Liver (tissue), 9 donors: ENCODE measurements around the gene DSC2. TPM values are rescaled to one million over a fixed set of nuclear protein-coding genes. Genes with fewer than 3 reads are reported as not detected.

Experiments used
- DNase-seq: peaks from one replicate; pipeline ENCODE4 v3.0.0-alpha.2; 2017; ENCODE audit warnings: low spot score
- H3K27ac ChIP-seq, 2 donors: one replicate each; pipeline ENCODE4 v1.7.0; 2013; ENCODE audit warnings: inconsistent platforms in 2 of 2, low read length in 2 of 2, control low read depth in 1 of 2, low read depth in 1 of 2, mild to moderate bottlenecking in 1 of 2
- H3K27me3 ChIP-seq, 4 donors: one replicate each; pipeline versions ENCODE4 v1.6.1 to v1.7.0; 2013; ENCODE audit warnings: low read length in 3 of 4, inconsistent platforms in 1 of 4, mild to moderate bottlenecking in 1 of 4, moderate library complexity in 1 of 4; ENCODE audit not compliant: control insufficient read depth in 4 of 4, insufficient read depth in 4 of 4
- H3K36me3 ChIP-seq, 4 donors: one replicate each; pipeline versions ENCODE4 v1.6.1 to v1.7.0; 2013; ENCODE audit warnings: low read length in 3 of 4, mild to moderate bottlenecking in 3 of 4, low read depth in 1 of 4, moderate library complexity in 1 of 4; ENCODE audit not compliant: control insufficient read depth in 4 of 4, insufficient read depth in 3 of 4
- H3K4me1 ChIP-seq, 4 donors: one replicate each; pipeline versions ENCODE4 v1.6.1 to v1.7.0; 2013; ENCODE audit warnings: low read length in 3 of 4, mild to moderate bottlenecking in 3 of 4, moderate library complexity in 1 of 4; ENCODE audit not compliant: control insufficient read depth in 4 of 4, insufficient read depth in 4 of 4
- H3K4me3 ChIP-seq, 3 donors: one replicate each; pipeline versions ENCODE4 v1.6.1 to v1.7.0; 2013; ENCODE audit warnings: low read length in 3 of 3, control low read depth in 1 of 3, low read depth in 1 of 3, mild to moderate bottlenecking in 1 of 3
- H3K9ac ChIP-seq, 2 donors: one replicate each; pipeline ENCODE4 v1.7.0; 2013; ENCODE audit warnings: low read length in 2 of 2, mild to moderate bottlenecking in 2 of 2, moderate library complexity in 2 of 2, control low read depth in 1 of 2, low read depth in 1 of 2
- H3K9me3 ChIP-seq, 4 donors: one replicate each; pipeline versions ENCODE4 v1.6.1 to v1.7.0; 2013; ENCODE audit warnings: low read length in 3 of 4; ENCODE audit not compliant: control insufficient read depth in 4 of 4
- ATF3 ChIP-seq: IDR thresholded peaks from 2 replicates; pipeline ENCODE4 v1.6.1; 2016; ENCODE audit warnings: antibody characterized with exemption
- CTCF ChIP-seq: fragments of 150-350 bp; IDR thresholded peaks from 2 replicates; pipeline ENCODE4 v1.5.1; 2017; ENCODE audit warnings: improper control_type of control experiment, low read depth, low read length; ENCODE audit not compliant: missing input control
- EGR1 ChIP-seq, 2 donors: IDR thresholded peaks; 2 replicates each; pipeline ENCODE4 v1.6.1; 2016 to 2018; ENCODE audit warnings: antibody characterized with exemption in 2 of 2, low read depth in 2 of 2
- FOXA1 ChIP-seq: IDR thresholded peaks from 2 replicates; pipeline ENCODE4 v1.6.1; 2016; ENCODE audit warnings: antibody characterized with exemption
- FOXA2 ChIP-seq: IDR thresholded peaks from 2 replicates; pipeline ENCODE4 v1.6.1; 2016; ENCODE audit warnings: antibody characterized with exemption
- GABPA ChIP-seq, 2 donors: IDR thresholded peaks in 1 of 2; conservative IDR thresholded peaks in 1 of 2; 2 replicates each; pipeline ENCODE4 v1.6.1; 2016; ENCODE audit warnings: antibody characterized with exemption in 2 of 2, mild to moderate bottlenecking in 1 of 2, moderate library complexity in 1 of 2
- HNF4A ChIP-seq, 2 donors: conservative IDR thresholded peaks; 2 replicates each; pipeline ENCODE4 v1.6.1; 2016; ENCODE audit warnings: antibody characterized with exemption in 2 of 2, mild to moderate bottlenecking in 2 of 2
- HNF4G ChIP-seq: IDR thresholded peaks from 2 replicates; pipeline ENCODE4 v1.6.1; 2016; ENCODE audit warnings: antibody characterized with exemption
- JUND ChIP-seq, 2 donors: IDR thresholded peaks; 2 replicates each; pipeline ENCODE4 v1.6.1; 2016; ENCODE audit warnings: antibody characterized with exemption in 2 of 2
- MAX ChIP-seq: IDR thresholded peaks from 2 replicates; pipeline ENCODE4 v1.6.1; 2016; ENCODE audit warnings: antibody characterized with exemption
- NR2F2 ChIP-seq: IDR thresholded peaks from 2 replicates; pipeline ENCODE4 v1.6.1; 2016; ENCODE audit warnings: antibody characterized with exemption
- REST ChIP-seq: IDR thresholded peaks from 2 replicates; pipeline ENCODE4 v1.6.1; 2016; ENCODE audit warnings: antibody characterized with exemption, mild to moderate bottlenecking
- RXRA ChIP-seq, 2 donors: IDR thresholded peaks; 2 replicates each; pipeline ENCODE4 v1.6.1; 2017 to 2018; ENCODE audit warnings: antibody characterized with exemption in 2 of 2, mild to moderate bottlenecking in 1 of 2
- SP1 ChIP-seq: IDR thresholded peaks from 2 replicates; pipeline ENCODE4 v1.6.1; 2018; ENCODE audit warnings: antibody characterized with exemption, mild to moderate bottlenecking
- TAF1 ChIP-seq: conservative IDR thresholded peaks from 2 replicates; pipeline ENCODE4 v1.6.1; 2016; ENCODE audit warnings: antibody characterized with exemption, mild to moderate bottlenecking
- YY1 ChIP-seq: IDR thresholded peaks from 2 replicates; pipeline ENCODE4 v1.6.1; 2016; ENCODE audit warnings: antibody characterized with exemption, mild to moderate bottlenecking
- ZBTB33 ChIP-seq: IDR thresholded peaks from 2 replicates; pipeline ENCODE4 v1.6.1; 2016; ENCODE audit warnings: antibody characterized with exemption
- WGBS: extraction: QIAGEN DNeasy Blood & Tissue Kit; methylation state at CpG from one replicate; pipeline ENCODE4 v1.1.7; 2013; 5-methylcytosine and 5-hydroxymethylcytosine counted together
- polyA plus RNA-seq, 2 donors: library from polyadenylated mRNA; stranded (reverse) in 1 of 2; unstranded in 1 of 2; fragments of 200-250 nt in 1 of 2; fragments of >200 nt in 1 of 2; fragmentation: Nextera tagmentation in 1 of 2; extraction: Ambion mirVana in 1 of 2; gene quantifications; one replicate each; pipeline versions ENCODE4 v1.2.1 to v1.2.3, GENCODE V29; 2013 to 2015
- total RNA-seq, 2 donors: library from RNA; depleted of rRNA; stranded (reverse); fragments of >200 nt; gene quantifications; one replicate each; pipeline ENCODE4 v1.2.3, GENCODE V29; 2014
- donor health status: healthy.
- donor health status: healthy.
- donor health status: healthy.
- donor health status: healthy.
- donor health status: healthy.

Gene DSC2
- total and polyA plus RNA-seq, 4 donors = 3.7 to 16.4 (median 7.4) TPM

- Histone ChIP-seq H3K27ac (no peak overlapping the region), H3K9ac (no peak overlapping the region), H3K9me3 (peaks cover 0 to 11% (median under 1%) of the 10 kb centered on the region in 4 donors), H3K36me3 (no peaks in the 10 kb centered on the region), H3K27me3 (peaks cover 0 to 30% (median 11%) of the 10 kb centered on the region in 4 donors), H3K4me3 (peak overlapping the region in 1 of 3 donors; percentile 10), H3K4me1 (peaks cover 19 to 24% (median 20%) of the 10 kb centered on the region in 4 donors)
- no peak for DNase-seq
- 12% methylated on average over 18 of the region's 18 CpGs for WGBS
- TF ChIP-seq JUND (IDR thresholded peaks at IDR 0.05) = no peak
- no peak for TF ChIP-seq ZBTB33
- TF ChIP-seq HNF4G = no peak
- TF ChIP-seq HNF4A (conservative IDR thresholded peaks at IDR 0.05) = no peak
- no peak for TF ChIP-seq NR2F2
- no peak for TF ChIP-seq CTCF
- no peak for TF ChIP-seq SP1
- TF ChIP-seq YY1 = no peak
- no peak for TF ChIP-seq FOXA2
- no peak for TF ChIP-seq ATF3
- no peak for TF ChIP-seq MAX
- TF ChIP-seq REST = no peak
Observed at GRCh38 chr18:31040686-31041270, 61.4 kb downstream of the DSC2 start.

- Histone ChIP-seq H3K4me3 (no peak overlapping the region), H3K36me3 (no peaks in the 10 kb centered on the region), H3K4me1 (peaks cover 19 to 24% (median 20%) of the 10 kb centered on the region in 4 donors), H3K27me3 (peaks cover 0 to 28% (median 11%) of the 10 kb centered on the region in 4 donors), H3K9me3 (peaks cover 0 to 11% (median under 1%) of the 10 kb centered on the region in 4 donors), H3K9ac (no peak overlapping the region), H3K27ac (no peak overlapping the region)
- WGBS = 70% methylated on average over 3 of the region's 3 CpGs
- TF ChIP-seq RXRA (IDR thresholded peaks at IDR 0.05) (no peak), YY1 (no peak), TAF1 (no peak), MAX (no peak), GABPA (IDR thresholded peaks at IDR 0.05 in 1 of 2, conservative IDR thresholded peaks at IDR 0.05 in 1 of 2) (no peak), CTCF (no peak), HNF4G (no peak), JUND (IDR thresholded peaks at IDR 0.05) (no peak), HNF4A (conservative IDR thresholded peaks at IDR 0.05) (no peak), EGR1 (IDR thresholded peaks at IDR 0.05; ENCODE audit: low read depth in 2 of 2) (no peak), ATF3 (no peak), FOXA1 (no peak), FOXA2 (no peak), ZBTB33 (no peak), NR2F2 (no peak)
- DNase-seq = no peak
Observed at GRCh38 chr18:31039426-31039825, 62.8 kb downstream of the DSC2 start.
